DMS53 treated with DMSO at 0.1 percent for 48 hours (cell line): ENCODE results near the gene SSBP3.

Experiments used
- DNase-seq: peaks from one replicate; lab custom pipeline; 2025; ENCODE audit not compliant: unreplicated experiment; lab: John Stamatoyannopoulos, UW

Gene SSBP3

GRCh38 chr1:54310439-54311328, 95.5 kb downstream of the SSBP3 start:
- DNase-seq, result peak; percentile 62

DNA sequence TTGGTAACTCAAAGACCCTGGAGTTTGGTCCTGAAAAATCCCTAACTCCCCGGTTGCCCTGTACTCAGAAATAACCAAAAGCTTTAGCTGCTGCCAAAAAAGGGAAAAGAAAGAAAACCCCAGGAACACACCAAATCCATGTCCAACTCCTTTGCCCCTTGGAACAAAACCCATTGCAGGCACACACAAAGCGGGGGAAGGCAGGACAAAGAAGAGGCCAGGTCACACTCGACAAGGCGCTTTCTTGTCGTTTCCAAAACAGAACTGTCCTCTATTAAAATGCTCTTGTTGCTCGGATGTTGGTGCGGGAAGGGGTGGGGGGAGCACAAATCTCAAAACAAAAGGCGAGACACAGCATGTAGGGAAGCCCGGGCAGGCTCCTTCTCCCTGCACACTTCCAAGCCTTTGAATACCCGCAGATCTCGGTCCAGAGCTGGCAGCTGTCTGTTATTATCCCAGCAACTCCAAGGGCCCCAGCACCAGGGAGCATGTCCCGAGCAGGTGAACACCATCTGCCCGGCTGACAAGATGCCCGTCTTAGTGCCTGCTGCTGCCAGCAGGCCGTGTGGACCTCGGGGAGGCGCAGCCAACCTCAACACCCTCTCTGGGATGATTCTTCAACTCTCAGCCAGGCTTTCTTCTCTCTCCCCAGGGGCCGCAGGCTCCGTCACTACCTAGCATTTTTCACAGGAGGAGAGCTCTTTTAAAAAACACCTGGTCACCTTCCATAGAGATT, 96.4 kb downstream of the SSBP3 start:
- no peak for DNase-seq

GRCh38 chr1:54307305-54307704, 98.9 kb downstream of the SSBP3 start:
- no peak for DNase-seq

DNA sequence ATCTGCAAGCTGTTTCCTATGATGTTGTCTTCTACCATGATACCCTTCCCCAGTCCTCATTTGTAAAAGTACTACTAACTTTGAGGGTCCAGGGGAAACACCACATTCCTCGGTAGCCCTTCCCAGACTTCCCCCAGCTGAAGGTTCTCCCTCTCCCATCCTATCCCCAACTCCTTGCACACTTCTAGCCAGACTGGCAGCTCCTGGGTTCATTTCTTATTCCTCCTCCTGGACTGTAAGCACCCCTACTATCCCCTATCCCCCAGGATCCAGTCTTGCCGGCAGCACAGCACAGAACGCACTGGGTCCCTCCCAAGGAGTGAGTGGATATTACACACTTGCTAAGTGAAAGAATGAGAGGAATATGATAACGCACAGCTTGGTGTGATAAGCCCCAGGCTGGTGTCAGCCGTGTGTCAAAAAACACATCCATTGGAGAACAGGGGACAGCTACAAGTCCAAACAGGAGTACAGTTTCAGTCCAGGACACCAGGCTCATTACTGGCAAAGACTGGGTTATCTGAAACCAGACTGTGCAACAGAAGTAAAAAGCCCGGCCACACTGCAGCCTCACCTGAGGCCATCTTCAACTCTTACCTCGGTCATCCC, 100.2 kb downstream of the SSBP3 start:
- no peak for DNase-seq

DNA sequence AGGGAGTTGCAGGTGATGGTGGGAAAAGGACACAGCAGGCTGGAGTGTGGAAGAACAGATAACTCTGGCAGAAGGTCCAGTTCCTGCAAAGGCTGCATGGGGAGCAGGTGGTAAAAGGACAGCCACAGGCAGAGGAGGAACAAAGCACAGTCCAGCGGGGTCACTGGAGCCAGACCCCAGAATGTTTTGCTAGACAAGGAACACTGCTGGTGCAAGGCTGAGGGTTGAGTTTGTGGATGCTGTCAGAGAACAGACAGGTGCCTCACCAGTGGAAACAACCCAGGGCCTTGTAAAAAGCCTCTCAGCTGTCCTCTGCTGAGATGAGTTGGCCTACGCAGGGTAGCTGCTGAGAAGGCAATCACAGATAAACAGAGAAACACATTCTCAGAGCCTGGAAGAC, 101.7 kb downstream of the SSBP3 start:
- no peak for DNase-seq

GRCh38 chr1:54302951-54303843, 103.0 kb downstream of the SSBP3 start:
- DNase-seq, result no peak

GRCh38 chr1:54302549-54302948, 103.6 kb downstream of the SSBP3 start:
- no peak for DNase-seq

- no peak for DNase-seq
These were observed 104.7 kb downstream of the SSBP3 start for GRCh38 chr1:54301497-54301896.

GRCh38 chr1:54300401-54300800, 105.8 kb downstream of the SSBP3 start:
- no peak for DNase-seq

DNA sequence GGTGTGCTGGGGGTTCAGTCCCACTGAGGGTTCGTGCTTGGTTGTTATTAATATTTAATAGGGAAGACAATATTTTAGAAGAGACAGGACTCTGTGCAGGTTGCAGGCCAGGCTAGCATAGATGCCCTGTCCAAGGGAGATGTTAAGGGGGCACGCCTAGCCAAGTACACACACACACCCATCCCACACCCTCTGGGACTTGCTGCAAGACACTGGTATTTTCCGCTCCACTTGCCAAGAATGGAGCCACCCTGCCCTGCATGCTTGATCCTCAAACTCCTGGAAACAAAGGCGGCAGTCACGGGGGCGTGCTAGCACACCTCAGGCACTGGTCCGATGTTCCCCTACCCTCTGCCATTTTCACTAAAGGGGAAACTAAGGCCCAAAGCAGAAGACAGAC, 107.2 kb downstream of the SSBP3 start:
- DNase-seq, result no peak

DNA sequence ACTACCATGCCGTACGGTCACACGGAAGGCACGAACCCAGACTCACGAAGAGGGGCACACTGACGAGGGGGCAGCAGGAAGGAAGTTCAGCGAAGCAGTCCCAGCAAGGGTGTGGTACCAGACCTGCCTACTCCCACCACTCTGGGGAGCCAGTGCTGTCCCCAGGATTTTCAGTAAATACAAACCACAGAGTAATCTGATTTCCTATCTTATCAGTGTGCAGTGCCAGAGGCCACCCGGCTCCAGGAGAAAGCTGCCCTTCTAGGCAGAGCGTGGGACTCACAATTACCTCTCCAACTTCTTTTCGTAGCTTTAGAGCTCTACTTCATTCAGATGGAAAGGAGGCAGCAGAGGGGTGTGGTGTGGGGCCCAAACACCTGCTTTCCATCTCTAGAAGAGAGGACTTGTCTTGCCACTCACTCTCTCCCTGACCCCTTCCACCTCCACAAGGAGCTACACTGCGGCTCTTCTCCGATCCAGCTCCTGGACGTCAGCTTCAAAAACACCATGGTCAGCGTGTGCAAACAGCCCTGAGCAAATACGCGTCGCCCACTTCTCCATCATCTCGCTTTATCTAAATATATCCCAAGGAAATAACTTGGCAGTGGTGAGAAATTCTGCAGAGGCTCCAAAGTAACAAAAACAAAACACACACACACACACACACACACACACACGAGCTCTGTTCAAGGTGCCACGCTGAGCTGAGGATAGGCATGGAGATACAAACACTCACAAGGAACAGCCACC, 107.7 kb downstream of the SSBP3 start:
- DNase-seq, result no peak

GRCh38 chr1:54297596-54298283, 108.5 kb downstream of the SSBP3 start:
- no peak for DNase-seq

GRCh38 chr1:54296666-54297065, 109.5 kb downstream of the SSBP3 start:
- no peak for DNase-seq

- DNase-seq, result no peak
These were observed 111.3 kb downstream of the SSBP3 start for GRCh38 chr1:54294887-54295286.

DNA sequence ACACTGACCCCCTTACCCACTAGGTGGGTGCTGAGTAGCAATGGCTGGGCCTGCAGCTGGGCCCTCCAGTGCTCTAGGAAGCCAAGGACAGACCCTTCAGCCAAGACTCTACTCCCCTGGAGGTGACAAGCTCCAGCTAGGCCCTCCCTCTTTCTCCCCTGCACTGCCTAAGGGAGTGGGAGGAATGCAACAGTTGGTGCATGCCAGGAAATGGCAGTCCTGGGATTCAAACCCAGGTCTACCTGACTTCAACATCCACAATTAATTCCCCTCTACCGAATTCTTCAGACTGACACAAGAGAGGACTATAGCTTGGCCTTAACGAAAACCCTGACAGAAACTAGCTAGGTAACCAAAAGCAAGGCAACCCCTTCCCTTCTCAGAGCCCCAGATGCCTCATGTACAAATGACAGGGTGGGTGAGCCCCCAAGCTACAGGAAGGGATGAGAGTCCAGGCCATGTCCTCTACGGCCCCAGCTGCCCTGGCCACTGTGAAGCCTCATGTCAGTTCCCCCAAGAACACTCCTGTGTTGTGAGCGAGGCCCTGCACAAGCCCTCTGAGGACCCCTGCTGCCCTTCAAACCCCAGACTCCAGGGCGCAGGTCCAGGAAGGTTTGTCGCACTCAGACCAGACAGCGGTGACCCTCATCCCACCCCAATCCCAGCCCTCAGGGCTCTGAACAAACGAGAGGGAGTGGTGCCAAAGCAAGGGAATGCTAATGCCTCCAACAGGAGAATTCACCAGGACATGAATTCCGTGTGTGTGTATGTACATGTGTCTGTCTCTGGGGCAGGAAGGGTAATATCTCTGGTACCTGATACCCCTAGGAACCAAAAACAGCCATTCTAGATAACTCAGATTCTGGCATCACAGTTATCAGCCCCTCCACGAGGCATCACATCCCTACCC, 113.9 kb downstream of the SSBP3 start:
- DNase-seq, result no peak

DNA sequence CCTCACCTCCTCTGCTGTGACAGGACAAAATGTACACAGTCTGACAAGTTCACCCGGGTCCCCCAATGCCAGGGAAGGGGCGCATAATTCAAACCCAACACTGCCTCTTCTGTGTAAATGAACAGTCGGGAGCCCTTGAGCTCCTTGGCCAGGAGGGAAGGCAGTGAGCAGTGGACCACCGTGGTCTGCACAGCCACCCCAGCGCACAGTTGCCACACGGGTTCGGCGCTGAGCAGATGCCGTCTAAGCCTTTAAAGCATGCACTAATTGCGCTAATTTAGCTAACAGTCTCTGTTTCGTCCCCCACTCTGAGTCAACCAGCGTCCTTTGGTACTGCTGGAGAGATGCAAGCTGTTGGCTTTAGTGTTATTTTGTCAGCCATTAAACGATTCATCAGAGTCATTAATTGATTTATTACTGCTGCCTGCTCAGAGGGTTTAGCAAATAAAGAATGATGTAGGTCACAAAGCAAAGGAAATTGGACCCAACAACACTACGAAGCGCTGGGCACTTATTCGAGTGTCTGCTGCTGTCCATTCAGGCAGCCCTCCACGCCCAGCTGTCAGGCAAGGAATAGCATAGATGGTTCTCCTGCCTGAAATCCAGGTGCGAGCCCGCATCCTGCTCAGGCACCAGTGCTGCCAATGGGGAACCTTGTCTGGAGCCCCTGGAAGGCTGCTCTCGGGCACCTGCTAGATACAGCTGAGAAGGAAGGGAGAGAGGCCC, 114.8 kb downstream of the SSBP3 start:
- no peak for DNase-seq

GRCh38 chr1:54290506-54291184, 115.5 kb downstream of the SSBP3 start:
- DNase-seq, result no peak
